NCI-H1436 (cell line): ENCODE results near the gene ACACA.

Experiments
- DNase-seq: peaks from one replicate; lab custom pipeline; 2025; lab: John Stamatoyannopoulos, UW

The ACACA gene

GRCh38 chr17:37066322-37067255, 340.0 kb downstream of the ACACA start:
- DNase-seq = no peak

DNA sequence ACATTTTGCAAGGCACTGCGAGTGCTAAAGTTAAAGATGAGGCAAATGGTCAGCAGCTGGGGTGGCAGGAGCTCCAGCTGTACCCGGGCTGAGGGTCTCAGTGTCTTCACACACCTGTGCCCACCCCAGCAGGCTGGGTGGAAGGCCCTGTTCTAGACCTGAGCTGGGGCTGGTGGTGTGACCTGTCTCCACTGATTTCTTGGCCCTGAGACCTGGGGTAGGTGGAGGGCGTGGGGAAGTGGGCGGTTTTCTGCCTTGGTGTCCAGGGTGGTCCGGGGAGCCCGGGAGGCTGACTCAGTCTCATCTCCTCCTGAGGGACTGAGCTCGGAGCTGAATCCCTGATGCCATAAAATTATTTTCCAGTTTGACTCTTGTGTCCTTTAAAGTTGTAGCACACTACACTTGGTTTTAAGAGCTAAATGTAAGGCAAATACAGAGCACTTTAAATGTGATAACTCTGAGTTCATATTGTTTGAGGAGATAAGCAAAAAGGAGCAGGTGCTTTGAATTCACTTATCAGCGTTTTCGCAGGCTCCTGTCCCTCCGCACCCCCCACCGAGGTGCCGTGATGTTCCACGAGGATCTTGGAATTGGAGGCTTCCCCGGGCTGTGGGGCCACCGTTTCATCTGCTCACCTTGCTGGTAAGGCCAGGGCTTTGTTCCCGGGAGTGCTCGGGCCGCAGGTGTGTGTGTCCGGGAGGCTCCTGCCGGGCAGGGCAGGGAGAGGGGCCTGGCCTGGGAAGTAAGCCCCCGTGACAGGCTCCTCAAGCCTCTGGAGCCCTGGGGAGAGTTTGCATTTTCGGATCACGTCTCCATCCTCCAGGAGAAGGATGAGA, 340.9 kb downstream of the ACACA start:
- DNase-seq = no peak

DNA sequence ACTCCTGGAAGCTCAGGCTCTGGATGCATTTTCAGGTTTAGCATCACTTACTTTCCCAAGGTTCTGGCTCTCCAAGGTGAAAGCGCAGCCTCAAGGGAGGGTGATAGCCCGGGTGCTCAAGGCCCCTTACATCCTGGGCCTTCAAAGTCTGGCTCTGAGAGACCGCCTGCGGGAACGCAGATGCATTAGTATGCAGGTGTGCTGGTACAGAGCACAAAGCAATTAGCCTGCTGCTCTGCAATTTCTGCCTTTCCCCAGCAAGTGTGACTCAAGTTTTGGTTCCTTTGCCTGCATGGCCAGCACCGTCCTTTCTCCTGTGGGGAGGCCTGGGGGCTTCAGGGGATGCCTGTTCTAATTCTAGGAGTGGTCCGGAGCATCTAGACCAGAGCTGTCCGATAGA, 341.7 kb downstream of the ACACA start:
- no peak for DNase-seq

DNA sequence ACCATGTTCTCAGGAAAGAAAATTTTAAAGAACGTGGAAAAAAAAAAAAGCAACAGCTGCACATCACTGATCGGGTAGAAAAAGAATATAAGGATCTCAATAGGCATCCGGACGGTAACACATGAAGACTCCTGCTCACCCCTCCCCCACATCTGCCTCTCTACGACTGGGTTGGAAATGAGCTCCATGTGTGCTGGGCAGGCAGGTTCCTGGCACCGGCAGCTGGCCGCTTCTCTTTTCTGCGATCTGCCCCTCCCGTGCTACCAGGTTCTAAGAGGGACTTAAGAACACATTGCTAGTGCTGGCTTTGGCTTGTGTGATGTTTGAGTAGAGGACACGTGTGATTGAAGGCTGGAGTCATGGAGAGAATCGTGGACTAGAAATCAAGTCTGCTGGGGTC, 342.4 kb downstream of the ACACA start:
- DNase-seq = no peak

- DNase-seq = no peak
These were observed 344.6 kb downstream of the ACACA start for GRCh38 chr17:37062021-37062420.

- DNase-seq = no peak
These were observed 345.7 kb downstream of the ACACA start for GRCh38 chr17:37060928-37061327.

GRCh38 chr17:37060094-37060493, 346.5 kb downstream of the ACACA start:
- no peak for DNase-seq

- no peak for DNase-seq
These were observed 347.1 kb downstream of the ACACA start for GRCh38 chr17:37059493-37059892.

GRCh38 chr17:37056622-37057021, 350.0 kb downstream of the ACACA start:
- no peak for DNase-seq

DNA sequence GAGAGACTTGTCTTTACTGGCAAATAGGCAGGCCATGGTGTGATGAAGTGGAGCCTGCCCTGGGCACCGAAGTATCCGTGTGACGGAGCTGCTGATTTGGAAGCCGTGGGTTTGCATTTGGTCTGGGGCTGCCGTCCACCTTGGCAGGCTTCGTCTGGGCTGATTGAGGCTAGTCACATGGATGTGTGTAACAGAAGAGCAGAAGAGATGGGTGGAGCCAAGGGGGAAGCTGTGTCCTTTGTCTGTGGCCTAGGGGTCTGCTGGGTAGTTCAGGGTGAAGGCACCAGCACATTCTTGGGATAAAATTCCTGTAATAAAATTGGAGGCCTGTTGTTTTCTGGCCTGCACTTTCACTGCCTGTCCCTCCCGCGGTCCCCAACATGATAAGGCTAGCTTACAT, 351.7 kb downstream of the ACACA start:
- no peak for DNase-seq

DNA sequence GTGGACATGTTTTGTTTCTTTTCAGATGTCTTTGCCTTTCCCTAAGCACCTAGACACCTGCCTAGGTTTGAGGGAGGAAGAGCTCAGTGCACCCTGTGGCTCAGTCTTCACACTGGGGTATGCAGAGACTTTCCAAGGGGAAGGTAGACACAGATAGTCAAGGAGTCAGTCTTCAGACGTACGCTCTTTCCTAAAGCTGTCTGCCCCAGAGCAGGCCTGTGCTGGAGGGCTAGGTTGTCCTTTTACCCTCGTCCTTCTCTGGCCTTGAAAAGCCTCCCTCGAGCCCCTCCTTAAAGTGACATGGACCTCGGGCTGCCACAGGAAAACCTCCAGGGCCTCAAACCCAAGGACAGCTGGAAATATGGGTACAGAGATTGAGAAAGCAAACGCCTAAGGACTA, 354.2 kb downstream of the ACACA start:
- DNase-seq = no peak

DNA sequence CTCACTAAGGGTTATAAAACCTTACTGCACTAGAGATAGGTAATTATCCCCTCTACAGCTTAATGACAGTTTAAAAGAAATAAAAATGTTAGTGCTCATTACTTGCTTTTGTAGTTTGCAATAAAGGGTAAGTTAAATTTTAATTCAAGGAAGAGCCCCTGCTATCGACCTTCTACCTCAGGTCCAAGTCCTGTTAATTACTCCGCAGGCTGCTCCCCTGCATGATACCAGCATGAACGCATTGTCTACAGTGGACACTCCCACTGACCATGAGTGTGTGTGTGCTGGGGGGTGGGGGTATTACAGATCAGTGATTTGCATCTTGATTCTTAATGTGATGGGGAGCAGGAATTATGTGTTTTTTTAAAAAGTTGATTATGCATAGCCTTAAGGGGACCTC, 354.8 kb downstream of the ACACA start:
- no peak for DNase-seq

DNA sequence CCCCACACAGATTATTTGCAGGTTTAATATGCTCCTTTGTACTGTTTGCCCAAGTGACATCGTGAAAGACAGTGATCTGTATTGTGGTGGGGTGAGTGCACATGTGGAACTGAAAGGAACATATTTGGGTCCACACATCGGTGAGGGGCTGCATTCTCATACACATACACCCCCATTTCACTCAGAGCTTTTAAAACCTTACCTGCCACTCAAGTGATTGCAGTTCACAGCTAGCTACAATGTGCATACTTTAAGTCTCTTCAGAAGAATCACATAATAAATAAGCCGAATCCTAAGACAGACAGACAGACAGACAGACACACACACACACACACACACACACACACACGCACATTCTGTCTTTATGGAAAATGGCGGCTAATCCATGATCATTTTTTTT, 355.3 kb downstream of the ACACA start:
- DNase-seq = no peak

DNA sequence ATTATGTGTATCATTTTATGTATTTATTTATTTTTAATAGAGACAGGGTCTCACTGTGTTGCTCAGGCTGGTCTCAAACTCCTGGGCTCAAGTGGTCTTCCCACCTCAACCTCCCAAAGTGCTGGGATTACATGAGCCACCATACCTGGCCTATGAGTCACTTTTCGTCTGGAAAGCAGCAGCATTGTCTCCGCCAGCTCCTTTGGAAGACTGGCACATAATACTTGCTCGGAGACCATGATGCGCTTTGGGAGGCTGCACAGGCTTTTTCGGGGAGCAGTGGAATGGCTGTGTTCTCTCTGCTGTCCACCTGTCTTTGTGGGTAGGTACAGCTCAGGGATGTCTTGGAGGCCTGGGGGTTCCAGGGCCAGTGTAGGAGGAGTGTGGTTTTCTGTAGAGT, 355.7 kb downstream of the ACACA start:
- DNase-seq = no peak

GRCh38 chr17:37048811-37049210, 357.8 kb downstream of the ACACA start:
- no peak for DNase-seq

DNA sequence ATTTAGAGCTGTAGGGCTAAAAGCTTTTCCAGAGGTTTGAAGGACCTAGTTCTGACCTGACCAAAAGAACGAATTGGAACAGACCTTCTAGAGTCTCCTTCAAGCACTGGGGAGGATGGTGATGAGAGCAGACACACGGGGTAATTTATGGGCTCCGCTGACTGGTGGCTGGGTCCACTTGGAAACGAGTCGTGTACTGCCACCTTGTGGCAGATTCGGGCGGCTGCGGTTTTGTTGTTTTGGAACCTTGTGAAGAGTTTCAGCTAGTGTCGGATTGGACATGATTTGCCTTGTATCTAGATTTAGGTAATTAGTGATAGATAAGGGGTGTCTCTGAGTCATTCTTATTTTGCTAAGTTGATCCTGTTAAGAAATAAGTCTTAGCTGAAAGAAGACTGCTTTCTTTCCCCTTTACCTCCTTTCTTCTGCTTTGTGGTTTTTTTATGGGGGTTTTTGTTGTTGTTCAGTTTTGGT, 359.0 kb downstream of the ACACA start:
- DNase-seq = peak; percentile 92

DNA sequence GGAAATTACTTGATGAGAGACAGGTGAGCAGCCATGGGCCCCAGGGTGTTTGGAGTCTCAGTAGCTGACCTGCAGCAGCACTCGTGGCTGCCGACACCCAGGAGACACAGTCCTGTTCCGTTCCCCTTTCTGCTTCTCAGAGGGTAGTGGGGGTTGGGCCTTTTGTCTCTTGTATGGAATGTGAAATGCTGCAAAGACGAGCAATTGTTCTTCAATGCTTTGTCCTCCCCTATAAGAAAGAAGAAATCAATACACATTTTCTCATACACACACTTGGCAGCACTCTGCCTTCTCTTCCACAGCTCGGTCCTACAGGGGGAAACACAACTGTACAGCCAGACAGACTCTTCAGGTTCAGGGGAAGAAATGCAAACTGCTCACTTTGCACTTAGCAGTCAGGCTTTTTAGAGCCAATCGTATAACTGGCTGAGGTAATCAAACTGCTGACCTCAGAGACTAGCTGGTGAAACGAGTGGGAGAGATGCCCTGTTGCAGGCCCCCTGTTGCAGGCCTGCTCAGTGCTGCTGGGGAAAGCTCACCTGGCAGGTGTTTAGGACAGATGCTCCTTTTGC, 361.2 kb downstream of the ACACA start:
- DNase-seq = peak; percentile 43

DNA sequence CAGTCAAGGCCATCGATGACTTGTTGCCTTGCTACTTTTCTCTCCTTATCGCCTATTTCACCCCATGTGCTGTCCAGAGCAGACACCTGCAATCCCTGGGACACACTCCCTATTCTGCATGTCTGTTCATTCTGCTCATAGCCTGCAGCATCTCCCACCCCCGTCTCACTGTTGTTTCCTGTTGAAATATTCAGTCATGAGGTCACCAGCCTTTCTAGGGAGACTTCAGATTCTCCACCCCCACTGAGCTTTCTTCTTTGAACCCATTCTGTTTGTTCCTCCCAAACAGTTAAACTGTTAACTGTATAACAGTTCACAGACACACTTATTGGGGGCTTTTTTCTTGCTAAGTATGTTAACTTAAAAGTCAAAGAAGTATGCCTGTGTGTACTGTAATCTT, 363.4 kb downstream of the ACACA start:
- DNase-seq = no peak

DNA sequence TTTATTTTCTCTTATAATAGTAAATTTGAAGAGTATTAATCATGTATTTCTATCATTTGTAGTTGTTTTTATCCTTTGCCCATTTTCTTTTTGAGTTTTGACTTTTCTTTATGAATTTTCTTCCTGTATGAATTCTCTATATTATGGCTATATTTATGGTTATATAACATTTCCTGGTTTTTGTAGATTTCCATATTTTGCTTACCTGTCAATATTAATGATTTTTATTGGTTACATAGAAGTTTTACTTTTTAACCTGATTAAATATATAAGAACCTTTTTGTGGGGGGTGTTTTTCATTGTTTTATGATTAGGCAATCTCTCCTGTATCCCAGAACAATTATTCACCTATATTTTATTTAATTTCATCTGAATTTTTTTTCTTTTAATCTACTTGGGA, 364.7 kb downstream of the ACACA start:
- DNase-seq = no peak

GRCh38 chr17:37039269-37039668, 367.4 kb downstream of the ACACA start:
- peak; percentile 37 for DNase-seq

- DNase-seq = no peak
These were observed 369.0 kb downstream of the ACACA start for GRCh38 chr17:37037590-37038155.
